ENCODE data around the gene MLLT10. TPM values are rescaled to one million over a fixed set of nuclear protein-coding genes. Genes with fewer than 3 reads are reported as not detected.

The MLLT10 gene
- total RNA-seq, 4 donors from 2014 or later: 46.3 to 109 (median 57.7) TPM

- H3K36me3 ChIP-seq: peaks cover 0 to 2% of the 10 kb centered on the region in 2 donors
- peak overlapping the region; percentile 3 to 73 (median 73) for H3K27ac ChIP-seq
- peak; percentile 75 to 76 for DNase-seq
- no peak overlapping the region for H3K4me3 ChIP-seq (replicated peaks in 1 of 3)
- no peaks in the 10 kb centered on the region for H3K27me3 ChIP-seq
- H3K9me3 ChIP-seq: no peaks in the 10 kb centered on the region
- TF ChIP-seq CTCF (IDR thresholded peaks at IDR 0.05) (no peak), POLR2A (IDR thresholded peaks at IDR 0.05) (no peak)
- peaks cover 11 to 23% of the 10 kb centered on the region in 2 donors for H3K4me1 ChIP-seq
- 45 to 56% methylated on average over 18 of the region's 18 CpGs for WGBS, 2 donors
- intact Hi-C loops (cut with DNase I): no loop called here
Observed at GRCh38 chr10:21753497-21754270, 219.7 kb downstream of the MLLT10 start.

GRCh38 chr10:21754410-21755011, 220.5 kb downstream of the MLLT10 start:
- intact Hi-C loops (cut with DNase I): no loop called here
- WGBS, 2 donors: 74 to 80% methylated on average over 6 to 10 of the region's 10 CpGs
- Histone ChIP-seq H3K36me3 (peaks cover 2 to 7% of the 10 kb centered on the region in 2 donors), H3K27ac (peak overlapping the region; percentile 3 to 73 (median 73)), H3K27me3 (no peaks in the 10 kb centered on the region), H3K4me3 (replicated peaks in 1 of 3) (no peak overlapping the region), H3K9me3 (no peaks in the 10 kb centered on the region), H3K4me1 (peaks cover 11 to 23% of the 10 kb centered on the region in 2 donors)
- DNase-seq: peak in 1 of 2 donors; percentile 22
- TF ChIP-seq POLR2A (IDR thresholded peaks at IDR 0.05) (no peak), CTCF (IDR thresholded peaks at IDR 0.05) (no peak)

GRCh38 chr10:21756707-21757106, 222.7 kb downstream of the MLLT10 start:
- TF ChIP-seq POLR2A (IDR thresholded peaks at IDR 0.05) (no peak), CTCF (IDR thresholded peaks at IDR 0.05) (no peak)
- H3K36me3 ChIP-seq: peaks cover 2 to 7% of the 10 kb centered on the region in 2 donors
- H3K27me3 ChIP-seq: no peaks in the 10 kb centered on the region
- no peak overlapping the region for H3K27ac ChIP-seq
- intact Hi-C loops (cut with DNase I): no loop called here
- DNase-seq: no peak
- H3K4me1 ChIP-seq: peaks cover 11 to 17% of the 10 kb centered on the region in 2 donors
- H3K4me3 ChIP-seq (replicated peaks in 1 of 3): no peak overlapping the region
- 87% methylated on average over 12 of the region's 12 CpGs for WGBS, 2 donors
- no peaks in the 10 kb centered on the region for H3K9me3 ChIP-seq

- H3K36me3 ChIP-seq: peaks cover 2 to 7% of the 10 kb centered on the region in 2 donors
- WGBS, 2 donors: 65 to 88% methylated on average over 7 of the region's 8 CpGs
Observed at GRCh38 chr10:21757185-21757901, 223.3 kb downstream of the MLLT10 start.

More at GRCh38 chr10:21757185-21757901, 223.3 kb downstream of the MLLT10 start:
- no peak for DNase-seq
- no peak overlapping the region for H3K27ac ChIP-seq
- no peak for TF ChIP-seq POLR2A (IDR thresholded peaks at IDR 0.05)
- TF ChIP-seq CTCF (IDR thresholded peaks at IDR 0.05): no peak
- no peaks in the 10 kb centered on the region for H3K9me3 ChIP-seq
- H3K27me3 ChIP-seq: no peaks in the 10 kb centered on the region
- intact Hi-C loops (cut with DNase I): no loop called here
- no peak overlapping the region for H3K4me3 ChIP-seq (replicated peaks in 1 of 3)
- H3K4me1 ChIP-seq: peaks cover 11 to 17% of the 10 kb centered on the region in 2 donors

All from thyroid gland (tissue), 4 donors.